GM19023 (cell line): ENCODE data around the gene HK2.

Experiments used
- ATAC-seq: cut with Tn5 transposase; IDR thresholded peaks from one replicate; pipeline ENCODE4 v1.9.1; 2021; ENCODE audit warnings: mild to moderate bottlenecking, moderate library complexity; ENCODE audit not compliant: unreplicated experiment

Gene HK2

DNA sequence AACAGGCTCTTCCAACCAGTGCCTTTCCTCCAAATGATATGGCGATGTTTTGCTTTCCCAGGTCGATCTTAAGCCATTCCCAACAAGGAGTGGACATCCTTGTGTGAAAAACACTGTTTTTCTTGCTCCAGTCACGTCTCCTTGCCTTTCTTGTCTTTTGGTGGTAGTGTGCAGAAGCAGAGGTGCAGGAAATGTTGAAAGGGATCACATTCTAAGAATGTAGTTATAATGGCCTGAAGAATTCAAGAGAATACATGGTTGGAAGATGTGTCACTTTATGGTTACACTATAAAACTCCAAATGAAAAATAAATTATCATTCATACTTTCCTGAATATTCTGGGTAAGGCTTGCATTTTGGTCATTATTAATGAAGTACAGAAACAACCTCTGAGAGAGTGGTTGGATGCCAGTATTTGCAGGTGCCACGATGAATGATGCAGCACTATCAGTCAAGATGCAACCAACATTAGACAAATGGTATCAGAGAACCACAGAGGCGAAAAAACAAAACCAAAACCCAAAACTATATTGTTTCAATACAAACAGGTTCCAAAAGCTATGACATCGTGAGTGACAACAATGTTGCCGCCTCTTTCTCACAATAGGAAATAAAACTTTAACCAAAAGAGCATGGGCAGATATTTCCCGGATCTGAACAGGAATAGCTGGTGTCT is 97.0 kb downstream of the HK2 start:
- ATAC-seq = no peak

DNA sequence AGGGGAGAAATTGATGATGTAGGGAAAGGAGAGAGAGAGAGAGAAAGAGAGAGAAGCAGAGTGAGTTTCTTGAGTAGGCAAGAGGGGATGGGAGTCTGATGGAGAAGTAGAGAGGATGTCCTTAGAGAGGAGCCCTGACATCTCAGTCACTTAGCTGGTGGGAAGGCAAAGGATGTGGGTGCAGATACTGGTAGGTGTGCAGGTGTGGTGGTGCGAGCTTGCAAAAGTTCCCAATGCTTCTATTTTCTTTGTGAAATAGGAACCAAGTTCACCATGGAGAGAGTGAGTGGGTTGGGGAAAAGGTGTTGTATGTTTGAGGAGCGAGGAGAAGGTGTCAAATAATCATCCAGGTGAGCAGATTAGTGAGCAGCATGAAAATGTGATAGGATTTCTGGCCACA is 98.0 kb downstream of the HK2 start:
- no peak for ATAC-seq

DNA sequence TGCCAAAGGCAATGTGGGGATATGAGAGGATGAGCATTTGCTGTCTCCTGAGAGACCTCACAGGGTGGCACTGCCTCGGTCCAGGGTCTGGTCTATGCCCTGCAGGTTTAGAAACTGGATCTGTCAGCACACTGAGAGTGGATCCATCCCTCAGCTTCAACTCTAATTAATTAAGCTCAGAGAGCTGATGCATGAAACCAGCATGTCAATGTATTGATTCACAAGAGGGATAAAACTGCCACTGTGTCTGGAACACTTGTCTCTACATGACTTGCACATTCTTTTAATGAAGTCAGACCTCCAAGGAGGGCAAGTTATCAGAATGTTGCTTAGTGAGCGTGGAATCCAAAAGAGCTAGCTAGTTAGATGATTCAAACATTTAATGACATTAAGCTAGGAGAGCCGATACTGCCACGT is 102.1 kb downstream of the HK2 start:
- no peak for ATAC-seq

DNA sequence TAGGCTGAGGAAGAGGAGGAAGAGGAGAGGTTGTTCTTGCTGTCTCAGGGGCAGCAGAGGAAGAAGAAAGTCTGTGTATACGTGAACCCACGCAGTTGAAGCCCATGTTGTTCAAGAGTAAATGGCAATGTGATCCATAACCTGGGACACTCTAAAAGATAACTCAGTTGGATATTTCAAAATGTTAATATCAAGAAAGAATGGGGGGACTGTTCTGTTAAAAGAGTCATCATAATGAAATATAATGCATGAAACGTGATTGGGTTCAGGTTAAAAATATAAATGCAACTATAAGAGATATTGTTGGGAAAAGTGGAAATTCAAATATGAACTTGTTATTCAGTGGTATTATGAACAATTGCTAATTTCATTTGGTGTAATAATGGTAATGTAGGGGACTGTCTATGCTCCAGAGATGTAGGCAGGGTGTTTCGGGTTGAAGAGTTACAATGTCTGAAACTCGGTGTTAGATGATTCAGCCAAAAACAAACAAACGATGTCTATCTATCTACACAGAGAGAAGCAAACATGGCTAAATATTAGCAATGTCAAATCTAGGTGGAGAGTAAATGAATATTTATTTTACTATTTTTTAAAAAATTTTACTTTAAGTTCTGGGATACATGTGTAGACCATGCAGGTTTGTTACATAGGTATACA is 103.4 kb downstream of the HK2 start:
- no peak for ATAC-seq

DNA sequence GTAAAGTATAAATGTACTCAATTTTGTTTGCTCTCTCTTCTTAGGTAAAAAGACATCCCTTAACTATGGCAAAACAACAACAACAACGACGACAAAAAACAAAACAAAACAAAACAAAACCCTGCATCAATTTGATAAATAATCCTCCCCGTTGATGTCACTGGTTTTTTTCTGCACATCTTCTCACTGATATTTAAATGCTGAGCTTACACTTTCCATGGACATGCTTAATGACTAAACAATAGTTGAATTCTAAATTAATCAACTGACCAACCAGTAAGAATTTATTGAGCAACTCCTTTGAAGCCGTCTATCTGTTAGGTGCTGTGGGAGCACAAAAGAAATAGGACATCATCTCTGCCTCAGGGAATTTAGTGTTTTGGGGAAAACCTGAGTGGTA is 104.3 kb downstream of the HK2 start:
- ATAC-seq = no peak

DNA sequence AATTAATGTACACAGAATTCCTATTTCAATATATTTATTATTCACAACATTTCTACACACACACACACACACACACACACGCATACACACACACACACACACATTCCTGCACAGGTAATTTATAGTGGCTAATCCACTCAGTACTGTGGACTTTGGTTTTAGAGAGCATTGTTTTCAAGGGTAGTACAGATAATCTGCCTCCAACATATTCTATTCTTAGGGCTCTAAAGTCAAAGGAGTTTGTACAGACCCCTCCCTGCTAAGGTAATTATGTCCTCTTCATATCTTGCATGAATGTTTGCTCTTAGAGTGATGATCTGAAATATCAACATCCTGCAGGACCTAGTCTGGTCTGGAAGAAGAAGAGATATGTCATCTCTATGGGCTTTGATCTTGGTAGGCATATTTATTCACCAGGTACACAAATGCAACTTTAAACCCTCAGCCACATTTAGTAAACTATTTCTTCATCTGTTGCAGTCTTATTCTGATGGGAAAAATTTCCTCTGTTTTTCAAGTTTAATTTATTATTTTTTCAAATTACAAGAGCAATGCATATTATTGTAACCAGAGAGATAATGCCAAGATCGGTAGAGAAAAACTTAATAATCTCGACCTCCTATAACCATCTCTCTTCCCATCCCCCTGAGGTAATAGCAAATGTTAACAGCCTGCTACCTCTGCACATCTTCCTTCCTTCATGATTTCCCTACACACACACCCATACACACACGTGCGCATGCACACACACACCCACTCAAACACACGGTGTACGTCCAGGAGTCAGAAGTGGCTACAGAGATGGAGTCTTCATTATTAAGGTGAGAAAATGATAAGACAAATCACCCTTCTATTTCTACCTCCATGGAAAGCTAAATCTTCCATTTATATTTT is 106.2 kb downstream of the HK2 start:
- ATAC-seq = no peak

DNA sequence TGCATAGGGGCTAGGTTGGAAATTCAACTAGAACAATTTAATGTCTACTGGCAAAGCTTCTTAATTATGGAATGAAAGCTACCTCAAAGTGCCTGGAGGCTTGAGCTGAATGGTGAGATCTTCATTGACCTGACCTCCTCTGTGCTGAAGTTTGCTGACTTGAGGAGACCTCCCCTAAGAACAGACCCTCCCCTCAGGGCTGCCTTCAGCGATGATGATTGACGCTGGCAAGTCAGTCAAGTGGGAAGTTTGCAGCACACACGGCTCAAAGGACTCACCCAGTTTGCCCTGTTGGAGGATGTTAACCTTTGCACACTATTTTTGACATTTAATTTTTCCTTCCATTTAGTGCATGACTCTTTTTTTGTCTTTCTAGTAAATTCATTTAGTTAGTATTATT is 107.4 kb downstream of the HK2 start:
- ATAC-seq = no peak

DNA sequence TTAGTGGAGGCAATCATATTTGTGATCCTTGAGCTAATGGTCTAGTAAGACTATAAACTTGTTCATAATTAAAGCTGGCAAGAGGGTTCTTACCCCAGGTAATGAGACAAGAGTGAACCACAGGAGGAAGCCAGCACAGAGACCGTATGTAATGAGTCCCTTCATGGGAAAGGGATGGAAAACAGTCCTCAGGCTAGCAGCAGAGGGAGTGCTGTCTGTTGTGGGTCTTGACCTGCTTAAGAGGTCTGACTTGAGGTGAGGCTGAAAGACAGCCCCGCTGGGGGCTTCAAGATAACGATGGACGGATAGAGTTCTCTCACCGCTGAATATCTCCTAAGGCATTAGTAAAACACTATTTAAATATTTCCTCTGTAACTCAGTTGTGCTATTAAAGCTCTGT is 108.3 kb downstream of the HK2 start:
- no peak for ATAC-seq
